Measurements from ENCODE around the gene PNPLA5. TPM values are rescaled to one million over a fixed set of nuclear protein-coding genes. Genes with fewer than 3 reads are reported as not detected.
"Not testable (repeated sequence)": the region's sequence is repeated elsewhere in the genome, so short reads cannot be mapped to it uniquely, and the experiment has no call there.

PNPLA5 gene
- total RNA-seq, 1 donor from 2014 or later = not detected

DNA sequence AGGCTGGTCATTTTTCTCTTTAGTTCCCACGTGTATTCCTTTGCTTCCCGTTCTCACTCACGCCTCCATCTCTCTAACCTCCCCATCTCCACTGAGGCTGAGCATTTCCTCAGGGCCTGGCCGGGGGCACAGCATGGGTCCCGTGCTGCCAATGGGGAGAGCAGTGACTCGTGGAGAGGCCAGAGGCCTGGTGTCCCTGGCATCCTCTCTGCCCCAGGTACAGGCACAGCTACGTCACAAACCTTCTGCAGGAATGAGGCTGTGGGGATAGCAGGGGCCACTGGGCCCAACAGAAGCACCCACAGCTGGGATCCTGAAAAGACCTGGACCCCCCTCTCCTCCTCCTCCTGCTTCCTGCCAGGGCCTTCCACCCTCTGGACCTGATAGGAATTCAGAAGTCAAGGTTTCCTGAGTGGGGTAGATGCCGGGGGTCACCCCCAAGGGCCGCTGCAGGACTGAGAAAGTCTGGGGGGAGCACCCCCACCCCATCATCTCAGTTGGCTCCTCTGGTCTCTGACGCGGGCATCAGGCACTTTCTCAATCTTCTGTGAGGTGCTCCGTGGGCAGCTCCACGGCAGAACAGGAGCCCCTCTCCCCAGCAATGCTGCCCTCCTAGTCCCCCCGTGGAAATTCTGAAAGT is 11.8 kb downstream of the PNPLA5 start:
- DNase-seq (ENCODE audit: low read depth) = no peak
- Histone ChIP-seq H3K36me3 (ENCODE audit: control insufficient read depth, insufficient read depth, low read length) (no peaks in the 10 kb centered on the region), H3K27me3 (ENCODE audit: control insufficient read depth, insufficient read depth, low read length) (peaks cover 11% of the 10 kb centered on the region), H3K4me3 (ENCODE audit: low read depth, low read length) (no peak overlapping the region)
- TF ChIP-seq, protein P1, sequence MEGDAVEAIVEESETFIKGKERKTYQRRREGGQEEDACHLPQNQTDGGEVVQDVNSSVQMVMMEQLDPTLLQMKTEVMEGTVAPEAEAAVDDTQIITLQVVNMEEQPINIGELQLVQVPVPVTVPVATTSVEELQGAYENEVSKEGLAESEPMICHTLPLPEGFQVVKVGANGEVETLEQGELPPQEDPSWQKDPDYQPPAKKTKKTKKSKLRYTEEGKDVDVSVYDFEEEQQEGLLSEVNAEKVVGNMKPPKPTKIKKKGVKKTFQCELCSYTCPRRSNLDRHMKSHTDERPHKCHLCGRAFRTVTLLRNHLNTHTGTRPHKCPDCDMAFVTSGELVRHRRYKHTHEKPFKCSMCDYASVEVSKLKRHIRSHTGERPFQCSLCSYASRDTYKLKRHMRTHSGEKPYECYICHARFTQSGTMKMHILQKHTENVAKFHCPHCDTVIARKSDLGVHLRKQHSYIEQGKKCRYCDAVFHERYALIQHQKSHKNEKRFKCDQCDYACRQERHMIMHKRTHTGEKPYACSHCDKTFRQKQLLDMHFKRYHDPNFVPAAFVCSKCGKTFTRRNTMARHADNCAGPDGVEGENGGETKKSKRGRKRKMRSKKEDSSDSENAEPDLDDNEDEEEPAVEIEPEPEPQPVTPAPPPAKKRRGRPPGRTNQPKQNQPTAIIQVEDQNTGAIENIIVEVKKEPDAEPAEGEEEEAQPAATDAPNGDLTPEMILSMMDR (IDR thresholded peaks at IDR 0.05; ENCODE audit: insufficient read depth, low read length, poor library complexity, severe bottlenecking) = no peak

DNA sequence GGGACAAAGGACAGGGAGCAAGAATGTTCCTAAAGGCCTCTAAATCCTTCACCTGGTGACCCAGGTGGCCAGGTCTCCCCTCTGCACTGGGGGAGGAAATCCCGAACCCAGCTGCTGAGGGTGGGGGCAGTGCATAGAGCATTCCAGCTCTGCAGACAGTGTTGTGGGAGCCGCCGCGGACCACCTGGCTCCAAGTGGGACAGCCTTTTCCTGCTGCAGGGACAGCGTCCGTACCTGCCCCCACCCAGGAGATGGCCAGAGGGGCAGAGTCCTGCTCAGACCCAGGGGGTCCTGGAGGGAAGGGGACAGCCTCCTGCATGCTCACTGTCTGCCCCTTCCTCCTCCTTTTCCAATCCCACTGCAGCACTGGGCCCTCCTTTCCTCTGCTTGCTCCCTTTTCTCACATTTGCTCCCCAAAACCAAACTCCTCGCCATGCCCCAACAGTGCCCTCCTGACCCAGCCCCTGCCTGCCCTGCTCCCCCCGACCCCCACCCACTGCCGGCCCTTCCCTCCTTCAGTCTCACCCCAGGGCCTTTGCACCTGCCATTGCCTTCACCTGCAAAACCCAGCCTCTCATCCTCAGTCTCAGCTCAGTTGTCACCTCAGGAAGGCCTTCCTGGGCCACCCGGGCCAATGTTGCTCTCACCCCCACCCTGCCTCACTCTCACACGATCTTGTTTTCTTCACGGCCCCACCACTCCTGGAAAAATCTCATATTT is 12.8 kb downstream of the PNPLA5 start:
- Histone ChIP-seq H3K4me3 (ENCODE audit: low read depth, low read length) (no peak overlapping the region), H3K36me3 (ENCODE audit: control insufficient read depth, insufficient read depth, low read length) (no peaks in the 10 kb centered on the region), H3K27me3 (ENCODE audit: control insufficient read depth, insufficient read depth, low read length) (peaks cover 11% of the 10 kb centered on the region)
- DNase-seq (ENCODE audit: low read depth) = no peak
- TF ChIP-seq, protein P1 (IDR thresholded peaks at IDR 0.05; ENCODE audit: insufficient read depth, low read length, poor library complexity, severe bottlenecking) = no peak

- no peaks in the 10 kb centered on the region for H3K36me3 ChIP-seq (ENCODE audit: control insufficient read depth, insufficient read depth, low read length)
- no peak for DNase-seq (ENCODE audit: low read depth)
- TF ChIP-seq, protein P1 (IDR thresholded peaks at IDR 0.05; ENCODE audit: insufficient read depth, low read length, poor library complexity, severe bottlenecking) = no peak
- H3K27me3 ChIP-seq (ENCODE audit: control insufficient read depth, insufficient read depth, low read length) = peaks cover 11% of the 10 kb centered on the region
- H3K4me3 ChIP-seq (ENCODE audit: low read depth, low read length) = no peak overlapping the region
Observed at GRCh38 chr22:43878079-43878795, 13.6 kb downstream of the PNPLA5 start.

GRCh38 chr22:43876866-43877509 is 14.8 kb downstream of the PNPLA5 start:
- peaks cover 11% of the 10 kb centered on the region for H3K27me3 ChIP-seq (ENCODE audit: control insufficient read depth, insufficient read depth, low read length)
- H3K4me3 ChIP-seq (ENCODE audit: low read depth, low read length) = no peak overlapping the region
- DNase-seq (ENCODE audit: low read depth) = no peak
- no peaks in the 10 kb centered on the region for H3K36me3 ChIP-seq (ENCODE audit: control insufficient read depth, insufficient read depth, low read length)
- TF ChIP-seq, protein P1 (IDR thresholded peaks at IDR 0.05; ENCODE audit: insufficient read depth, low read length, poor library complexity, severe bottlenecking) = no peak

DNA sequence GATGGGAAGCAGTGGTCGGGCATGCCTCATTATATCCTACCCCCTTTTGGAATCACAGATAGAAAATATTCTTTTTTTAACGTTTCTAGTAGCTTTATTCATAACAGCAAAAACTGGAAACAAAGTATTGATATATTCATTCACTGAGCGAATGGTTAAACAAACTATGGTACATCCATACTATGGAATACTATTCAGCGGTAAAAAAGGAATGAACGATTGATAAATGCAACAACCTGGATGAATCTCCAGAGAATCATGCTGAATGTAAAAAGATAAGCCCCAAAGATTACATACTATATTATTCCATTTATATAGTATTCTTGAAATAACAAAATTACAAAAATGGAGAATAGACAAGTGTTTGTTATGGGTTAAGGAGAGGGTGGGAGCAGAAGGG is 22.0 kb downstream of the PNPLA5 start:
- DNase-seq (ENCODE audit: low read depth) = no peak
- TF ChIP-seq, protein P1 (IDR thresholded peaks at IDR 0.05; ENCODE audit: insufficient read depth, low read length, poor library complexity, severe bottlenecking) = no peak
- Histone ChIP-seq H3K4me3 (ENCODE audit: low read depth, low read length) (no peak overlapping the region), H3K27me3 (ENCODE audit: control insufficient read depth, insufficient read depth, low read length) (no peaks in the 10 kb centered on the region), H3K36me3 (ENCODE audit: control insufficient read depth, insufficient read depth, low read length) (no peaks in the 10 kb centered on the region)

DNA sequence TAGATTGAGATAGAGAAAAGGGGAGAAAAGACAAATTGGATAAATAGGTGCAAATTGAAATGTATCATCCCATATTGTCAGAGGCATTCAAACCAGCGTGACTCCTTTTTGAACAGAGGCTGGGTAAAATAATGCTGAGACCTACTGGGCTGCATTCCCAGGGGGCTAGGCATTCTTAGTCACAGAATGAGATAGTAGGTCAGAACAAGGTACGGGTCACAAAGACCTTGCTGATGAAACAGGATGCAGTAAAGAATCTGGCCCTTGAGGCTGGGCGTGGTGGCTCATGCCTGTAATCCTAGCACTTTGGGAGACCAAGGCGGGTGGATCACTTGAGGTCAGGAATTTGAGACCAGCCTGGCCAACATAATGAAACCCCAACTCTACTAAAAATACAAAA is 22.8 kb downstream of the PNPLA5 start:
- not testable (repeated sequence) for DNase-seq (ENCODE audit: low read depth); H3K36me3 ChIP-seq (ENCODE audit: control insufficient read depth, insufficient read depth, low read length); H3K27me3 ChIP-seq (ENCODE audit: control insufficient read depth, insufficient read depth, low read length); H3K4me3 ChIP-seq (ENCODE audit: low read depth, low read length)

All from kidney epithelial cell (primary cell).